ENCODE measurements around the gene EZR. TPM values are rescaled to one million over a fixed set of nuclear protein-coding genes. Genes with fewer than 3 reads are reported as not detected.

EZR gene
- total RNA-seq, 1 experiment from 2014 or later = 263 TPM

GRCh38 chr6:158850807-158851115 lies 31.6 kb upstream of the EZR start:
- Histone ChIP-seq H3K27ac (ENCODE audit: low read length) (peak overlapping the region; percentile 85), H3K36me3 (ENCODE audit: control insufficient read depth, insufficient read depth, low read length) (no peaks in the 10 kb centered on the region), H3K27me3 (ENCODE audit: control insufficient read depth, insufficient read depth, low read length) (no peaks in the 10 kb centered on the region), H3K4me1 (ENCODE audit: control insufficient read depth, insufficient read depth, low read length) (peaks cover 45% of the 10 kb centered on the region), H3K4me3 (ENCODE audit: low read depth in 2 of 2, low read length in 2 of 2) (no peak overlapping the region), H3K9me3 (ENCODE audit: control insufficient read depth, insufficient read depth, low read depth, low read length) (no peaks in the 10 kb centered on the region)
- POLR2A ChIA-PET = no interaction called here
- intact Hi-C loops (cut with micrococcal nuclease; ENCODE audit: unreplicated experiment) = loop anchor here (5.0 kb wide), 1 partner anchor 33 kb away; the partner anchor contains the start of gene EZR
- no peak for TF ChIP-seq POLR2AphosphoS5 (IDR thresholded peaks at IDR 0.05; ENCODE audit: low read depth, low read length)
- no peak for TF ChIP-seq TCF7L2 (IDR thresholded peaks at IDR 0.05; ENCODE audit: low read depth, low read length)
- no peak for TF ChIP-seq CTCF (IDR thresholded peaks at IDR 0.05)
- TF ChIP-seq SIN3A (IDR thresholded peaks at IDR 0.05; ENCODE audit: borderline replicate concordance, insufficient read depth, low read depth, low read length) = no peak
- no peak for TF ChIP-seq REST (IDR thresholded peaks at IDR 0.05; ENCODE audit: insufficient read depth in 1 of 2, low read depth in 2 of 2, low read length in 1 of 2)
- CTCF ChIA-PET = no interaction called here
- in situ Hi-C loops (cut with HindIII; ENCODE audit: low pct_unique_long_range_greater_than_20kb, low sequenced_read_pairs) = no loop called here
- no peak for ATAC-seq
- BruUV-seq (replicated peaks) = TSS peak; percentile 90
- DNase-seq (ENCODE audit: low read depth, low spot score) = no peak

- H3K27me3 ChIP-seq (ENCODE audit: control insufficient read depth, insufficient read depth, low read length) = no peaks in the 10 kb centered on the region
- H3K4me3 ChIP-seq (ENCODE audit: low read depth in 2 of 2, low read length in 2 of 2) = peak overlapping the region; percentile 8 to 36; a peak in 3 of 4 replicates
- CTCF ChIA-PET = no interaction called here
- H3K4me1 ChIP-seq (ENCODE audit: control insufficient read depth, insufficient read depth, low read length) = peaks cover 45% of the 10 kb centered on the region
- H3K9me3 ChIP-seq (ENCODE audit: control insufficient read depth, insufficient read depth, low read depth, low read length) = no peaks in the 10 kb centered on the region
- no peaks in the 10 kb centered on the region for H3K36me3 ChIP-seq (ENCODE audit: control insufficient read depth, insufficient read depth, low read length)
- peak overlapping the region; percentile 85 for H3K27ac ChIP-seq (ENCODE audit: low read length)
- POLR2A ChIA-PET = no interaction called here
- TF ChIP-seq TCF7L2 (IDR thresholded peaks at IDR 0.05; ENCODE audit: low read depth, low read length) (no peak), SIN3A (IDR thresholded peaks at IDR 0.05; ENCODE audit: borderline replicate concordance, insufficient read depth, low read depth, low read length) (no peak), CTCF (IDR thresholded peaks at IDR 0.05) (no peak), POLR2AphosphoS5 (IDR thresholded peaks at IDR 0.05; ENCODE audit: low read depth, low read length) (peak; percentile 27; the same call in 1 of the 2 replicates), REST (IDR thresholded peaks at IDR 0.05; ENCODE audit: insufficient read depth in 1 of 2, low read depth in 2 of 2, low read length in 1 of 2) (no peak)
- intact Hi-C loops (cut with micrococcal nuclease; ENCODE audit: unreplicated experiment) (loop anchor here (5.0 kb wide), 1 partner anchor 33 kb away; the partner anchor contains the start of gene EZR), in situ Hi-C loops (cut with HindIII; ENCODE audit: low pct_unique_long_range_greater_than_20kb, low sequenced_read_pairs) (no loop called here)
- ATAC-seq (peak; percentile 85), DNase-seq (ENCODE audit: low read depth, low spot score) (peak; percentile 95)
- no TSS peak for BruUV-seq (replicated peaks)
Measured at GRCh38 chr6:158849899-158850806, 31.0 kb upstream of the EZR start.
